ENCODE results near the gene MAPK11. TPM values are rescaled to one million over a fixed set of nuclear protein-coding genes. Genes with fewer than 3 reads are reported as not detected.

The MAPK11 gene
- total RNA-seq, 4 donors from 2014 or later, result 2.4 to 5.7 (median 3.5) TPM

DNA sequence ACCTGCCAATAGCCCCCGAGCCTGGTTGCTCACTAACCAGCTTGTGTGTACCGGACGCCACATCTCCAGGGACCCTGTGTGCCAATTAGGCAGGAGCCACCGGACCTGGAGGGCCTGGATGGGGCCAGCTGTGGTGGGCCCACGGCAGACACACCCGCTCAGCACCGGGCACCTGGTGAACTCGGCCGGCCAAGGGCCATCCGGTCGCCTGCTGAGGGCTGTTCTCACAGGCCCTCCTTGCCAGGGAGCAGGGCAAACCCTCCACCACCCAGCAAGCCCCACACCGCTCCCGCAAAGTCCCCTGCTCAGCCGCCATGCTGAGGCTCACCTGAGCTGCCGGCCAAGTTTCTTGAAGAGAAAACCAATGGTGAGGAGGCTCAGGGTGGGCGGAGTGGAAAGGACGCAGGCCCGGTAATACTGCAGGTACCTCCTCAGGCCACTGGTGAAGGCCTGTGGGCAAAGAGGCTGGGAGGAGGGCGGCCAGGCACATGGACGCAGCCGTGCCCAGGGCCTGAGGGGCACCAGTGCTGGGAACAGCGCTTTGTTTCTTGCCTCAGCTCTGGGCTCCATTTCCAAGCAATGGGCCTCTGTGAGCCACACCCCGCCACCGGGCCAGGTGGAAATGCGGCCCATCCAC lies 42.5 kb downstream of the MAPK11 start:
- peaks cover 23 to 98% (median 44%) of the 10 kb centered on the region in 3 donors for H3K36me3 ChIP-seq
- DNase-seq, result no peak

DNA sequence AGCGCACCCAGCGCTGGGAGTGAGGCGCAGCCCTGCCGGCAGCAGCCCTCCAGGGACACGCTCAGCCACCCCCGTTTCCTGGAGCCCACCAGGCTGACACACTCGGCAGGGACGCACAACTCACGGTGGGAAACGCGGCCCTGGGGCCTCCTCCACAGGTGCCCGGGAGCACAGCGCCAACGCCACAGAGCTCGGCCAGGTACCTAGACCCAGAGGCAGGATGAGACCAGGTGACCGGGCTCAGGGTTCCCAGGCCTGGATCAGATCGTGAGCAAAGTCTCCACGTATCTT lies 43.4 kb downstream of the MAPK11 start:
- intact Hi-C loops (cut with DNase I), result no loop called here
- Histone ChIP-seq H3K36me3 (peaks cover 32 to 98% (median 53%) of the 10 kb centered on the region in 3 donors), H3K27ac (no peak overlapping the region), H3K9me3 (no peaks in the 10 kb centered on the region), H3K4me1 (no peaks in the 10 kb centered on the region), H3K4me3 (no peak overlapping the region), H3K27me3 (no peaks in the 10 kb centered on the region)
- DNase-seq, result no peak
- WGBS, 2 donors, result 90 to 100% methylated on average over 2 to 5 of the region's 18 CpGs
- TF ChIP-seq, protein P1, sequence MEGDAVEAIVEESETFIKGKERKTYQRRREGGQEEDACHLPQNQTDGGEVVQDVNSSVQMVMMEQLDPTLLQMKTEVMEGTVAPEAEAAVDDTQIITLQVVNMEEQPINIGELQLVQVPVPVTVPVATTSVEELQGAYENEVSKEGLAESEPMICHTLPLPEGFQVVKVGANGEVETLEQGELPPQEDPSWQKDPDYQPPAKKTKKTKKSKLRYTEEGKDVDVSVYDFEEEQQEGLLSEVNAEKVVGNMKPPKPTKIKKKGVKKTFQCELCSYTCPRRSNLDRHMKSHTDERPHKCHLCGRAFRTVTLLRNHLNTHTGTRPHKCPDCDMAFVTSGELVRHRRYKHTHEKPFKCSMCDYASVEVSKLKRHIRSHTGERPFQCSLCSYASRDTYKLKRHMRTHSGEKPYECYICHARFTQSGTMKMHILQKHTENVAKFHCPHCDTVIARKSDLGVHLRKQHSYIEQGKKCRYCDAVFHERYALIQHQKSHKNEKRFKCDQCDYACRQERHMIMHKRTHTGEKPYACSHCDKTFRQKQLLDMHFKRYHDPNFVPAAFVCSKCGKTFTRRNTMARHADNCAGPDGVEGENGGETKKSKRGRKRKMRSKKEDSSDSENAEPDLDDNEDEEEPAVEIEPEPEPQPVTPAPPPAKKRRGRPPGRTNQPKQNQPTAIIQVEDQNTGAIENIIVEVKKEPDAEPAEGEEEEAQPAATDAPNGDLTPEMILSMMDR (IDR thresholded peaks at IDR 0.05), result no peak
- no peak for TF ChIP-seq POLR2A (IDR thresholded peaks at IDR 0.05)

More for the DNA sequence above, 42.5 kb downstream of the MAPK11 start:
- TF ChIP-seq POLR2A (IDR thresholded peaks at IDR 0.05), result no peak
- TF ChIP-seq, protein P1 (IDR thresholded peaks at IDR 0.05), result no peak
- intact Hi-C loops (cut with DNase I), result no loop called here
- H3K4me1 ChIP-seq, result no peaks in the 10 kb centered on the region
- H3K4me3 ChIP-seq, result no peak overlapping the region
- H3K9me3 ChIP-seq, result no peaks in the 10 kb centered on the region
- WGBS, 2 donors, result 92 to 94% methylated on average over 13 to 18 of the region's 25 CpGs
- no peak overlapping the region for H3K27ac ChIP-seq
- no peaks in the 10 kb centered on the region for H3K27me3 ChIP-seq

DNA sequence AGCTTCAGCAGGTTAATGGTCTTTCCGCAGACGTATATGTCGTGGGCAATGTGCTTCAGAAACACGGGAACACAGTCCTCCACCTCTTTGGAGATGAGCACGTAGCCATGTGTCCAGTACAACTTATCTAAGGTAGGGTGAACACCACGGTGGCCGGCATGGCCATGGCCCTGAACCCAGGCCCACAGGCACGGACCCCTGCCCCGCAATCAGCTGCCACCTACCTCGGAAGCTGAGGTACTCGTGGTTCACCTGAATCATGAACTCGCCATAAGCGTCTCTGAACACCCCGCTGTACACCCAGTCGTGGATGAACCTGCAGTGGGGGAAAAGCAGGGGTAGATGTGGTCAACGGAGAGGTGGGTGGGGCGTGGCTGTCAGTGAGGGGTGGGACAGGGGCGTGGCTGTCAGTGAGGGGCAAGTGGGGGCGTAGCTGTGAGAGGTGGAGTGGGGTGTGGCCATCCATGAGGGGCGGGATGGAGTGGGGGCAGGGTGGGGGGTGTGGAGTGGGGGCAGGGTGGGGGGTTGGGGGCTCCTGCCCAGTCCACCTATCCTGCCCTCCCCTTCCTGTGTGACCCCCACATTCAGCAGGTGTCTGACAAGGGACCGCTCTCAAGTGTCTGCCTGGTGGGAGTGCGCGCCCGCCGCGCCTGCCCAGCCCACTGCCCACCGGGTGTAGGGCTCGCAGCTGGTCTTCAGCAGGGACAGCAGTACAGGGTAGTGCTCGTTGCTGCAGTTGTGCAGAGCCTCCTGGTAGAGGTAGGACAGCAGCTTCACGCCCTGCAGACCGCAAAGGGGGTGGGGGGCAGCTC lies 43.9 kb downstream of the MAPK11 start:
- no peak for DNase-seq
- H3K36me3 ChIP-seq, result peaks cover 38 to 98% (median 58%) of the 10 kb centered on the region in 3 donors
- no peaks in the 10 kb centered on the region for H3K4me1 ChIP-seq
- no peaks in the 10 kb centered on the region for H3K27me3 ChIP-seq
- intact Hi-C loops (cut with DNase I), result no loop called here
- H3K27ac ChIP-seq, result no peak overlapping the region
- TF ChIP-seq, protein P1 (IDR thresholded peaks at IDR 0.05), result no peak
- no peak for TF ChIP-seq POLR2A (IDR thresholded peaks at IDR 0.05)
- H3K4me3 ChIP-seq, result no peak overlapping the region
- 98% methylated on average over 16 of the region's 31 CpGs; no CpG with 5 or more reads in 1 of the 2 donors for WGBS, 2 donors
- H3K9me3 ChIP-seq, result no peaks in the 10 kb centered on the region

DNA sequence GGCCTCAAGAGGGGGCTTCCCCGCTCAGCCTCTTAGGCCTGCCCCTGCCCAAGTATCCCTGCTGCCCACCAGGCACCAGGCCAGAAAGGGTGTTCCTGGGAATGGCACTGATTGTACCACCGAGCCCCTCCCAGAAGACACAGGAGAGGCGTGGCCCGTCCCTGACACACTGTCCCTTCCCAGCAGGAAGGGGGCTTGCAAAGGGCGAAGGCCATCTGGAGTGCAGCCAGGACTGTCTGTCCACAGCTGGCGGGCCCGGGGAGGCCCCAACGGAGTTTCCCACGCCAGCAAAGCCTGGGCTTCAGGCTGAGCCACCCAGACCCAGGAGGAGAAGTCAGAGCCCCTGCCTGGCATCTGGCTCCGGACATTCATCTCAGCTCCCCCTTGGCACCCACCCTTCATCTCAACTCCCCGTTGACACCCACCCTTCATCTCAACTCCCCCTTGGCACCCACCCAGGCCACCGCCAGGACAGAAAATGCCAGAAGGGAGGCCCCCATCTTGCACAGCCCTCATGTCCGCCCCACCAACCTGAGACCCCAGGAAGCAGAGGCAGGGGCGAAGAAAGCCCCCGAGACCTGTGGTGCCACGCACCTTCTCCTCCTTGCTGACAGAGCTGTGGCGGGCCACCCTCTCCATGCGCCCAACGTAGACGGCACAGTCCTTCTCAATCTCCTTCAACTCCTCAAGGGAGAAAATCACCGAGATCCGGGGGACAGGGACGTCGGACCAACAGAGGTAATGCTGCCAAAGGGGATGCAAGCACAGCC lies 44.8 kb downstream of the MAPK11 start:
- DNase-seq, result no peak
- TF ChIP-seq, protein P1 (IDR thresholded peaks at IDR 0.05), result no peak
- no peak for TF ChIP-seq POLR2A (IDR thresholded peaks at IDR 0.05)
- Histone ChIP-seq H3K4me1 (no peaks in the 10 kb centered on the region), H3K27me3 (no peaks in the 10 kb centered on the region), H3K4me3 (no peak overlapping the region), H3K36me3 (peaks cover 45 to 100% (median 65%) of the 10 kb centered on the region in 3 donors), H3K27ac (no peak overlapping the region), H3K9me3 (no peaks in the 10 kb centered on the region)
- WGBS, 2 donors, result no CpG with 5 or more reads among the region's 24 CpGs
- intact Hi-C loops (cut with DNase I), result no loop called here

DNA sequence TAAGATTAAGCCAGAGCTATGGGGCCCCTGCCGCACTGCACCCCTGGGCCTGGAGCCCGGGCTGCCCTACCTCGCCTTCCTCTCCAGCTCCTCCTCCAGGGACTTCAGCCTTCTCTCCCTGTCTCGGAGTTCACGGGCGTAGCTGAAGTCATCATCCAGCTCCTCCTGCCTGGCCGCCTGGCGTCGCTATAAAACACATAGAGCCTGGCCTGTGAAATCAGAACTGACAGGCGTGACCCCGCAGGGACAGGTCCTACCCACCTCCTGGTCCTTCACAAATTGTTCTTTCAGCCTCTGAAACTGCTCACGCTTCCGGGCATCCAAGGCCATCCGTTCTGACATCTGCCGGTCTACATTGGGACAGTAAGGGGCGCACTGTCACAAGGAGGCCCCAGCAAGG lies 46.1 kb downstream of the MAPK11 start:
- TF ChIP-seq, protein P1 (IDR thresholded peaks at IDR 0.05), result no peak
- TF ChIP-seq POLR2A (IDR thresholded peaks at IDR 0.05), result no peak
- Histone ChIP-seq H3K4me3 (no peak overlapping the region), H3K27ac (no peak overlapping the region), H3K4me1 (peaks cover 0 to 9% (median 4%) of the 10 kb centered on the region in 3 donors), H3K27me3 (no peaks in the 10 kb centered on the region), H3K9me3 (no peaks in the 10 kb centered on the region), H3K36me3 (peaks cover 47 to 98% (median 61%) of the 10 kb centered on the region in 3 donors)
- no peak for DNase-seq
- intact Hi-C loops (cut with DNase I), result no loop called here
- 92 to 94% methylated on average over 11 to 16 of the region's 16 CpGs for WGBS, 2 donors

All from esophagus squamous epithelium (tissue), 5 donors.